DOHH2 (cell line): ENCODE data around the gene TRA2B.

Experiments used
- H3F3A ChIP-seq: fragments of 200-600 bp; sonication (generic), shearing (Covaris generic); 2 replicates; pipeline ENCODE4 v1.6.0; 2016; ENCODE audit warnings: antibody characterized with exemption, mild to moderate bottlenecking; ENCODE audit not compliant: control insufficient read depth, insufficient read depth
- H3K27ac ChIP-seq: fragments of 200-600 bp; sonication (generic); 2 replicates; pipeline ENCODE4 v1.5.1; 2014; ENCODE audit warnings: low read depth, mild to moderate bottlenecking, low read length, moderate library complexity
- H3K27me3 ChIP-seq: fragments of 200-600 bp; sonication (generic); 2 replicates; pipeline ENCODE4 v1.6.1; 2014; ENCODE audit warnings: mild to moderate bottlenecking, low read length, mixed read lengths; ENCODE audit not compliant: control insufficient read depth
- H3K36me3 ChIP-seq: fragments of 200-600 bp; sonication (generic); 2 replicates; pipeline ENCODE4 v1.6.1; 2014; ENCODE audit warnings: mild to moderate bottlenecking, low read length, moderate library complexity, mixed read lengths; ENCODE audit not compliant: control insufficient read depth
- H3K4me1 ChIP-seq: fragments of 200-600 bp; sonication (generic); 2 replicates; pipeline ENCODE4 v1.6.1; 2014; ENCODE audit warnings: mild to moderate bottlenecking, low read length, mixed read lengths; ENCODE audit not compliant: control insufficient read depth
- H3K4me2 ChIP-seq: fragments of 200-600 bp; sonication (generic); 2 replicates; pipeline ENCODE4 v1.6.0; 2014; ENCODE audit warnings: mild to moderate bottlenecking, low read length, moderate library complexity
- H3K4me3 ChIP-seq: fragments of 200-600 bp; sonication (generic); 2 replicates; pipeline ENCODE4 v1.5.1; 2014; ENCODE audit warnings: mild to moderate bottlenecking, low read length, mixed read lengths
- H3K79me2 ChIP-seq: fragments of 200-600 bp; sonication (generic); 2 replicates; pipeline ENCODE4 v1.6.1; 2014; ENCODE audit warnings: mild to moderate bottlenecking, low read length, mixed read lengths; ENCODE audit not compliant: control insufficient read depth
- H3K9me2 ChIP-seq: fragments of 200-600 bp; sonication (generic); replicated peaks from 2 replicates; pipeline ENCODE4 v1.6.1; 2014; ENCODE audit warnings: mild to moderate bottlenecking, low read length, mixed read lengths; ENCODE audit not compliant: control insufficient read depth
- H3K9me3 ChIP-seq: fragments of 200-600 bp; sonication (generic); 2 replicates; pipeline ENCODE4 v1.6.1; 2014; ENCODE audit warnings: antibody characterized with exemption, low read length, mixed read lengths; ENCODE audit not compliant: control insufficient read depth, insufficient read depth
- H4K20me1 ChIP-seq: fragments of 200-600 bp; sonication (generic); 2 replicates; pipeline ENCODE4 v1.6.0; 2014; ENCODE audit warnings: low read depth, mild to moderate bottlenecking, antibody characterized with exemption, low read length, moderate library complexity; ENCODE audit not compliant: control insufficient read depth, insufficient read depth
- CTCF ChIP-seq: fragments of 200-600 bp; sonication (generic); IDR thresholded peaks from one replicate; pipeline ENCODE4 v1.5.1; 2014; ENCODE audit warnings: antibody characterized with exemption, mild to moderate bottlenecking, low read depth, low read length; ENCODE audit not compliant: poor library complexity, severe bottlenecking
- EZH2phosphoT487 ChIP-seq: fragments of 200-600 bp; sonication (generic); IDR thresholded peaks from 2 replicates; pipeline ENCODE4 v1.6.1; 2017; ENCODE audit warnings: borderline replicate concordance, mild to moderate bottlenecking, antibody characterized with exemption, low read length, moderate library complexity, mixed read lengths

The TRA2B gene

GRCh38 chr3:185931777-185932612 lies 5.8 kb downstream of the TRA2B start:
- no peaks in the 10 kb centered on the region for H3K27me3 ChIP-seq
- peaks cover 45% of the 10 kb centered on the region for H3F3A ChIP-seq
- H3K9me2 ChIP-seq, result no peaks in the 10 kb centered on the region
- peaks cover 77% of the 10 kb centered on the region for H3K4me1 ChIP-seq
- peaks cover 96% of the 10 kb centered on the region for H4K20me1 ChIP-seq
- TF ChIP-seq CTCF, result no peak
- TF ChIP-seq EZH2phosphoT487, result no peak
- H3K4me3 ChIP-seq, result peak overlapping the region; percentile 91
- no peaks in the 10 kb centered on the region for H3K9me3 ChIP-seq
- H3K4me2 ChIP-seq, result peak overlapping the region; percentile 94
- H3K79me2 ChIP-seq, result peaks cover 100% of the 10 kb centered on the region
- H3K27ac ChIP-seq, result no peak overlapping the region
- H3K36me3 ChIP-seq, result peaks cover 100% of the 10 kb centered on the region

- Histone ChIP-seq H4K20me1 (peaks cover 96% of the 10 kb centered on the region), H3K36me3 (peaks cover 99% of the 10 kb centered on the region), H3K79me2 (peaks cover 100% of the 10 kb centered on the region), H3K9me3 (no peaks in the 10 kb centered on the region), H3K27me3 (no peaks in the 10 kb centered on the region), H3K27ac (no peak overlapping the region), H3K4me3 (peak overlapping the region; percentile 91), H3K4me1 (peaks cover 76% of the 10 kb centered on the region), H3K9me2 (no peaks in the 10 kb centered on the region), H3F3A (peaks cover 53% of the 10 kb centered on the region), H3K4me2 (peak overlapping the region; percentile 94)
- no peak for TF ChIP-seq CTCF
- TF ChIP-seq EZH2phosphoT487, result no peak
Measured at GRCh38 chr3:185930393-185931107, 7.3 kb downstream of the TRA2B start.

GRCh38 chr3:185929192-185930151 lies 8.3 kb downstream of the TRA2B start:
- Histone ChIP-seq H3K27ac (no peak overlapping the region), H3K4me1 (peaks cover 65% of the 10 kb centered on the region), H3K4me3 (peak overlapping the region; percentile 91), H3K9me3 (no peaks in the 10 kb centered on the region), H3K9me2 (no peaks in the 10 kb centered on the region), H3K36me3 (peaks cover 99% of the 10 kb centered on the region), H3K79me2 (peaks cover 100% of the 10 kb centered on the region), H3K4me2 (peak overlapping the region; percentile 94), H3K27me3 (no peaks in the 10 kb centered on the region), H4K20me1 (peaks cover 96% of the 10 kb centered on the region), H3F3A (peaks cover 57% of the 10 kb centered on the region)
- TF ChIP-seq EZH2phosphoT487, result no peak
- TF ChIP-seq CTCF, result no peak
